HEK293 (cell line): ENCODE results near the gene SBF2.

ENCODE experiments used
- CTCF ChIP-seq: fragments of 450-650 bp; formaldehyde crosslinking; IDR thresholded peaks from 2 replicates; pipeline ENCODE4 v1.5.1; 2016; ENCODE audit warnings: missing biosample characterization, missing genetic modification characterization
- YY1 ChIP-seq: fragments of 450-650 bp; formaldehyde crosslinking; IDR thresholded peaks from 2 replicates; pipeline ENCODE4 v1.5.1; 2018; ENCODE audit warnings: missing biosample characterization, missing genetic modification characterization
- ZNF350 ChIP-seq: fragments of 450-650 bp; formaldehyde crosslinking; IDR thresholded peaks from 2 replicates; pipeline ENCODE4 v1.5.0; 2017; ENCODE audit warnings: missing biosample characterization, mild to moderate bottlenecking, missing genetic modification characterization
- ZNF513 ChIP-seq: fragments of 450-650 bp; IDR thresholded peaks from 2 replicates; pipeline ENCODE4 v1.5.1; 2018; ENCODE audit warnings: missing biosample characterization, missing genetic modification characterization
- ZNF776 ChIP-seq: fragments of 450-650 bp; formaldehyde crosslinking; IDR thresholded peaks from 2 replicates; pipeline ENCODE4 v1.5.0; 2017; ENCODE audit warnings: missing biosample characterization, missing genetic modification characterization, borderline replicate concordance
- TF ChIP-seq, protein P1 (sequence below): fragments of 450-650 bp; formaldehyde crosslinking; IDR thresholded peaks from 2 replicates; pipeline ENCODE4 v1.5.1; 2016; ENCODE audit warnings: missing biosample characterization, missing genetic modification characterization, low read depth

DNA sequence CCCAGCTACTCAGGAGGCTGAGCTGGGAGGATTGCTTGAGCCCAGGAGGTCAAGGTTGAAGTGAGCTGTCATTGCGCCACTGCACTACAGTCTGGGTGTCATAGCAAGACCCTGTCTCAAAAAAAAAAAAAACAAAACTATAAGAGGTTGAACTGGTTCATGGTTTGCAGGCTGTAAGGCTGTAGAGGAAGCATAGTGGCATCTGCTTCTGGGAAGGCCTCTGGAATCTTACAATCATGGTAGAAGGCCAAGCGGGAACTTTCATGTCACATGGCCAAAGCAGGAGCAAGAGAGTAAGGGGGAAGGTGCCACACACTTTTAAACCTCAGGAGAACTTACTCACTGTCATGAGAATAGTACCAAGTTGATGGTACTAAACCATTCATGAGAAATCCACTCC lies 520.5 kb downstream of the SBF2 start:
- TF ChIP-seq ZNF513 (tag by site-specific recombination) (no peak), CTCF (tag by site-specific recombination) (no peak), ZNF776 (tag by site-specific recombination) (no peak), YY1 (tag by site-specific recombination) (no peak), ZNF350 (tag by site-specific recombination) (no peak)
- TF ChIP-seq, protein P1, sequence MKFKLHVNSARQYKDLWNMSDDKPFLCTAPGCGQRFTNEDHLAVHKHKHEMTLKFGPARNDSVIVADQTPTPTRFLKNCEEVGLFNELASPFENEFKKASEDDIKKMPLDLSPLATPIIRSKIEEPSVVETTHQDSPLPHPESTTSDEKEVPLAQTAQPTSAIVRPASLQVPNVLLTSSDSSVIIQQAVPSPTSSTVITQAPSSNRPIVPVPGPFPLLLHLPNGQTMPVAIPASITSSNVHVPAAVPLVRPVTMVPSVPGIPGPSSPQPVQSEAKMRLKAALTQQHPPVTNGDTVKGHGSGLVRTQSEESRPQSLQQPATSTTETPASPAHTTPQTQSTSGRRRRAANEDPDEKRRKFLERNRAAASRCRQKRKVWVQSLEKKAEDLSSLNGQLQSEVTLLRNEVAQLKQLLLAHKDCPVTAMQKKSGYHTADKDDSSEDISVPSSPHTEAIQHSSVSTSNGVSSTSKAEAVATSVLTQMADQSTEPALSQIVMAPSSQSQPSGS (tag by site-specific recombination), result no peak
